CD4-positive, CD25-positive, alpha-beta regulatory T cell (primary cell): ENCODE results near the gene CSK. TPM values are rescaled to one million over a fixed set of nuclear protein-coding genes. Genes with fewer than 3 reads are reported as not detected.

Source experiments
- ATAC-seq, 2 donors: fragments of 150-1000 bp; cut with Tn5 transposase; one replicate each; pipeline ENCODE4 v1.10.0; 2021; ENCODE audit warnings: low read depth in 2 of 2, moderate number of reproducible peaks in 2 of 2, moderate library complexity in 1 of 2
- DNase-seq, 3 donors: peaks; one replicate each; pipeline versions ENCODE4 v3.0.0 to v3.0.0-alpha.2; 2012 to 2022; ENCODE audit warnings: mixed read lengths in 1 of 3
- H3K27ac ChIP-seq: one replicate; pipeline ENCODE4 v1.7.0; 2013; ENCODE audit warnings: mild to moderate bottlenecking, low read length; ENCODE audit not compliant: insufficient read depth, poor library complexity, severe bottlenecking
- H3K27me3 ChIP-seq: one replicate; pipeline ENCODE4 v1.7.0; 2013; ENCODE audit warnings: low read length; ENCODE audit not compliant: control insufficient read depth, insufficient read depth
- H3K36me3 ChIP-seq: one replicate; pipeline ENCODE4 v1.7.0; 2013; ENCODE audit warnings: mild to moderate bottlenecking, low read length, moderate library complexity; ENCODE audit not compliant: control insufficient read depth, insufficient read depth
- H3K4me1 ChIP-seq: 2 replicates; pipeline ENCODE4 v1.7.0; 2013; ENCODE audit warnings: mild to moderate bottlenecking, low read length; ENCODE audit not compliant: insufficient read depth, control insufficient read depth, poor library complexity, severe bottlenecking
- H3K4me3 ChIP-seq: one replicate; pipeline ENCODE4 v1.7.0; 2013; ENCODE audit warnings: low read depth, mild to moderate bottlenecking, low read length, moderate library complexity
- H3K9me3 ChIP-seq, 2 experiments: 1 replicate in 1 of 2; 2 replicates in 1 of 2; pipeline ENCODE4 v1.7.0; 2013; ENCODE audit warnings: low read length in 2 of 2, mild to moderate bottlenecking in 1 of 2, moderate library complexity in 1 of 2; ENCODE audit not compliant: control insufficient read depth in 2 of 2
- H3K27ac Mint-ChIP-seq, 3 donors: one replicate each; pipeline ENCODE4 v1.8.0; 2020 to 2022; ENCODE audit warnings: mild to moderate bottlenecking in 3 of 3, mixed read lengths in 3 of 3, moderate library complexity in 2 of 3
- H3K27me3 Mint-ChIP-seq: one replicate; pipeline ENCODE4 v1.8.0; 2022; ENCODE audit warnings: mild to moderate bottlenecking, mixed read lengths
- H3K36me3 Mint-ChIP-seq: one replicate; pipeline ENCODE4 v1.8.0; 2020; ENCODE audit warnings: mixed read lengths
- H3K4me1 Mint-ChIP-seq, 4 donors: one replicate each; pipeline ENCODE4 v1.8.0; 2020 to 2022; ENCODE audit warnings: mixed read lengths in 4 of 4, mild to moderate bottlenecking in 1 of 4
- H3K4me3 Mint-ChIP-seq, 4 donors: one replicate each; pipeline ENCODE4 v1.8.0; 2020 to 2022; ENCODE audit warnings: mild to moderate bottlenecking in 4 of 4, mixed read lengths in 4 of 4, moderate library complexity in 3 of 4
- H3K9me3 Mint-ChIP-seq, 7 donors: one replicate each; pipeline ENCODE4 v1.8.0; 2020 to 2022; ENCODE audit warnings: mixed read lengths in 7 of 7, mild to moderate bottlenecking in 3 of 7, moderate library complexity in 2 of 7
- polyA plus RNA-seq, 4 donors: library from polyadenylated mRNA; unstranded; fragments of 300-500 nt; fragmentation: Illumina TruSeq; gene quantifications; one replicate each; pipeline ENCODE4 v1.2.3, GENCODE V29; 2021
- total RNA-seq: library from RNA; stranded (reverse); gene quantifications from one replicate; pipeline ENCODE4 v1.2.3, GENCODE V29; 2022

CSK gene
- total and polyA plus RNA-seq, 5 donors from 2014 or later = 131 to 257 (median 148) TPM

DNA sequence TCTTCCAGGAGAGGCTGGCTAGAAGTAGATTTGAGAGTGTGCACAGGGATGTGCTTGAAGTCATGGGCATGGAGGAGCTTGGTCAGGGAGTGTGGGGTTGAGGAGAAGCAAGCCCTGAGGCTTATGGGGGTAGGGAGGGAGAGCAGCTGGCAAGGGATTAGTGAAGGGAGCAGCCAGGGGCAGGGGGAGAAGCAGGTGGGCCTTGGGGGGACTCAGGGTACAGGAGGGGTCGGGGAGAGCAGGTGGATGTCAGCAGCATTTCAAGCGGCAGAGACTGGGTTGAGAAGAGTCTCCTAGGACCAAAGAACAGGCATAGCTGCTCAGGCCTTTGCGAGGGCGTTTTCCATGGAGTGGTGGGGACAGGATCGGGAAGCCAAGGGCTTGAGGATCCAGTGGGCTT is 27.4 kb downstream of the CSK start:
- H3K4me1 Mint-ChIP-seq = peaks cover 4 to 30% (median 15%) of the 10 kb centered on the region in 4 donors
- H3K36me3 ChIP-seq = peaks cover 5% of the 10 kb centered on the region
- peak overlapping the region in 1 of 4 donors; percentile 16 for H3K4me3 Mint-ChIP-seq
- no peak overlapping the region for H3K4me3 ChIP-seq
- peak overlapping the region; percentile 67 to 96 (median 88) for H3K27ac Mint-ChIP-seq
- no peaks in the 10 kb centered on the region for H3K27me3 Mint-ChIP-seq
- ATAC-seq = no peak
- H3K9me3 ChIP-seq = no peaks in the 10 kb centered on the region
- H3K9me3 Mint-ChIP-seq = no peaks in the 10 kb centered on the region
- H3K27me3 ChIP-seq = no peaks in the 10 kb centered on the region
- H3K36me3 Mint-ChIP-seq = peaks cover under 1% of the 10 kb centered on the region
- DNase-seq = no peak
- peaks cover 4% of the 10 kb centered on the region for H3K4me1 ChIP-seq
- H3K27ac ChIP-seq = no peak overlapping the region

DNA sequence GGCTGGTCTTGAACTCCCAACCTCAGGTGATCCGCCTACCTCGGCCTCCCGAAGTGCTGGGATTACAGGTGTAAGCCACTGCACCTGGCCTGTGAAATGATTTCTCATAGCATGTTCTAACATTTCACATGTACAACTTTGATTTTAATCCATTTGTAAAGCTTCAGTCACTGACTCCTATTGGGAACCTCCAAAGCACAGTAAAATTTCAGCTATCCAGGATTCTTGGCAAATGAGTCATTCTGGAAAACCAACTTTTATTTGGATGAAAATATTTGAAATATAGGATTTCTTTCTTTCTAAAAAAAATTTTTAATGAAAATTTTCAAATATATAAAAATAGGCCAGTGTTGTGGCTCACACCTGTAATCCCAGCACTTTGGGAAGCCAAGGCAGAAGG is 28.1 kb downstream of the CSK start:
- Histone ChIP-seq H3K4me3 (no peak overlapping the region), H3K27ac (no peak overlapping the region), H3K4me1 (peaks cover 4% of the 10 kb centered on the region), H3K9me3 (no peaks in the 10 kb centered on the region), H3K36me3 (no peaks in the 10 kb centered on the region), H3K27me3 (no peaks in the 10 kb centered on the region)
- peak overlapping the region in 1 of 3 donors; percentile 31 for H3K27ac Mint-ChIP-seq
- no peaks in the 10 kb centered on the region for H3K9me3 Mint-ChIP-seq
- no peak overlapping the region for H3K4me3 Mint-ChIP-seq
- H3K36me3 Mint-ChIP-seq = no peaks in the 10 kb centered on the region
- H3K27me3 Mint-ChIP-seq = no peaks in the 10 kb centered on the region
- DNase-seq = no peak
- no peak for ATAC-seq
- peaks cover under 1 to 27% (median 13%) of the 10 kb centered on the region in 4 donors for H3K4me1 Mint-ChIP-seq

DNA sequence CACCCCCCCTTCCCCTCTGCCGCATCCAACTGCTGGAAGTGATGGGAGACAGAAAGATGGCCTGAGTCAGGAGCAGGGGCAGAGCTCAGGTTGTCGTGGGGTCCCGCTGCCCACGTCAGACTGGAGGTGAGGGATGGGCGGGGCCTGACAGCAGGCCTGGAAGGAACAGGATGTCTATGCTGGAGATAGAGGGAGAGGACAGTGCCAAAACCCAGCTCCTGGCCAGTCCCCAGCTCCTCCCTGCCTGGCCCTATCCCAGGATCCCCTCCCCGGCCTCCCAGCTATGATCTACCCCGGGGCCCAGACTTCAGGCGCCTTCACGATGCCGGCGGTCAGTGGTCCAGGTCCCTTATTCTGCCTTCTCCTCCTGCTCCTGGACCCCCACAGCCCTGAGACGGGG is 30.7 kb downstream of the CSK start, which contains the start of gene LMAN1L:
LMAN1L (plus strand) TSS at position 303 of the 400 bp plus-strand sequence; CDS start at position 323, 20 bp downstream.
- no peak for DNase-seq
- H3K36me3 Mint-ChIP-seq = no peaks in the 10 kb centered on the region

DNA sequence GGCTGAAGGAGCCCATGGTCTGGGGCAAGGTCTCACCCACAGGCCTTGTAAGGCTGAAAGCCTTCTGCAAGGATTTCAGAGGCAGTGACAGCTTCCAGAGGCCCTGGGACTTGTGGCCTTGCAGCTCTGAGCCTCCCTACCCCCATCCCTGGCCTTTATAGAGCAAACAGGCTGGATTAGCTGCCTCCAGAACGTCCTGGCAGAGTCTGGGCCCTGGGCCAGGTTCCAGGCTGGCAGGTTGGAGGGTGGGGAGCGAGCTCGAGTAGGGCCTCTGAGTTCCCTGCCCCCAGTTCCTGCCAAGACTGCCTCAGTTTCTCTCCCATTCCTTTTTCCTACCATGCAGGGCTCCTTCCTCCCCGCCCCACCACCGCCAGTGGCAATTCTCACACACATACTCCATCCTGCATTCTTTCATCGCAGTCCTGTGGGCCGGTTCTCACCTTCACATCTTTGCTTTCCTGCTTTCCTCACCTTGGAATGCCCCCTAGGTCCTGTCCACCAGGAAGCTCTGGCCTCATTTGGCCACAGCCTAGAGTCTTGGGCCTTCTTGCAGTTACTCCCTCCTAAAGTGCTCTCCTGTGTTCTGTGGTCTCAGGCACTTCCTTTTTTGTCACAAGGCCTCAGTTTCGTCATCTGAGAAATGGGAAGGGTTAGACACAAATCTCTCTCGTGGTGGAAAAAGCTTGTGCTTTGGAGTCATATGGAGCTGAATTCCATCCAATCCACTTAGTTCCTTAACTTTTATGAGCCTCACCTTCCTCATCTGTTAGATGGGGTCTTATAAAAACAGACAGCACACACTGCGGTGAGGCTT is 33.4 kb downstream of the CSK start:
- H3K27ac ChIP-seq = no peak overlapping the region
- H3K27ac Mint-ChIP-seq = no peak overlapping the region
- peaks cover 0 to 9% (median 6%) of the 10 kb centered on the region in 4 donors for H3K4me1 Mint-ChIP-seq
- H3K4me3 Mint-ChIP-seq = peak overlapping the region in 1 of 4 donors; percentile 84
- no peaks in the 10 kb centered on the region for H3K36me3 ChIP-seq
- H3K27me3 Mint-ChIP-seq = peaks cover 4% of the 10 kb centered on the region
- H3K4me1 ChIP-seq = peaks cover 4% of the 10 kb centered on the region
- H3K9me3 Mint-ChIP-seq = no peaks in the 10 kb centered on the region
- DNase-seq (no peak), ATAC-seq (no peak)
- H3K4me3 ChIP-seq = no peak overlapping the region
- no peaks in the 10 kb centered on the region for H3K9me3 ChIP-seq
- no peaks in the 10 kb centered on the region for H3K27me3 ChIP-seq
- H3K36me3 Mint-ChIP-seq = no peaks in the 10 kb centered on the region

More for the DNA sequence above, 30.7 kb downstream of the CSK start, which contains the start of gene LMAN1L:
- Mint-ChIP-seq H3K4me1 (peaks cover 0 to 17% (median 8%) of the 10 kb centered on the region in 4 donors), H3K27ac (peak within 1 kb of the TSS in 1 of 3 donors; percentile 46), H3K9me3 (no peaks in the 10 kb centered on the region), H3K4me3 (no peak within 1 kb of the TSS), H3K27me3 (peaks cover 4% of the 10 kb centered on the region)
- Histone ChIP-seq H3K36me3 (no peaks in the 10 kb centered on the region), H3K27ac (no peak within 1 kb of the TSS), H3K4me1 (no peaks in the 10 kb centered on the region), H3K4me3 (no peak within 1 kb of the TSS), H3K27me3 (no peaks in the 10 kb centered on the region), H3K9me3 (no peaks in the 10 kb centered on the region)
- ATAC-seq = no peak

DNA sequence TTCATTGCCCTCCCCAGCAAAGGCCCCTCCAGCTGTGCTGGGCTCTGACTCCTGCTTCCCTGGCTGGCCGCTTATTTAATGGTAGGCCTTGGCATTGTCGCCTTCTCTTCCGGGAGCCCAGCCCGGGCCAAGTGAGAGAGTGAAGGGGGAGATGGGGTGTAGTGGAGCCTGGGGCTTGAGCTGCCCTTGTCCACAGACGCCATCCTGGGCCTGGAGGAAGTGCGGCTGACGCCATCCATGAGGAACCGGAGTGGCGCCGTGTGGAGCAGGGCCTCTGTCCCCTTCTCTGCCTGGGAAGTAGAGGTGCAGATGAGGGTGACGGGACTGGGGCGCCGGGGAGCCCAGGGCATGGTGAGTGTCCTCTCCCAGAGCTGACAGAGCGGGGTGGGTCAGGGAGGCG is 34.1 kb downstream of the CSK start:
- H3K27ac ChIP-seq = no peak overlapping the region
- H3K27me3 ChIP-seq = no peaks in the 10 kb centered on the region
- peaks cover 4% of the 10 kb centered on the region for H3K4me1 ChIP-seq
- Mint-ChIP-seq H3K4me3 (peak overlapping the region in 1 of 4 donors; percentile 51), H3K27me3 (peaks cover 4% of the 10 kb centered on the region), H3K36me3 (no peaks in the 10 kb centered on the region), H3K9me3 (no peaks in the 10 kb centered on the region), H3K4me1 (peaks cover 0 to 9% (median 6%) of the 10 kb centered on the region in 4 donors), H3K27ac (no peak overlapping the region)
- no peak overlapping the region for H3K4me3 ChIP-seq
- no peak for ATAC-seq
- no peak for DNase-seq
- H3K9me3 ChIP-seq = no peaks in the 10 kb centered on the region
- no peaks in the 10 kb centered on the region for H3K36me3 ChIP-seq

DNA sequence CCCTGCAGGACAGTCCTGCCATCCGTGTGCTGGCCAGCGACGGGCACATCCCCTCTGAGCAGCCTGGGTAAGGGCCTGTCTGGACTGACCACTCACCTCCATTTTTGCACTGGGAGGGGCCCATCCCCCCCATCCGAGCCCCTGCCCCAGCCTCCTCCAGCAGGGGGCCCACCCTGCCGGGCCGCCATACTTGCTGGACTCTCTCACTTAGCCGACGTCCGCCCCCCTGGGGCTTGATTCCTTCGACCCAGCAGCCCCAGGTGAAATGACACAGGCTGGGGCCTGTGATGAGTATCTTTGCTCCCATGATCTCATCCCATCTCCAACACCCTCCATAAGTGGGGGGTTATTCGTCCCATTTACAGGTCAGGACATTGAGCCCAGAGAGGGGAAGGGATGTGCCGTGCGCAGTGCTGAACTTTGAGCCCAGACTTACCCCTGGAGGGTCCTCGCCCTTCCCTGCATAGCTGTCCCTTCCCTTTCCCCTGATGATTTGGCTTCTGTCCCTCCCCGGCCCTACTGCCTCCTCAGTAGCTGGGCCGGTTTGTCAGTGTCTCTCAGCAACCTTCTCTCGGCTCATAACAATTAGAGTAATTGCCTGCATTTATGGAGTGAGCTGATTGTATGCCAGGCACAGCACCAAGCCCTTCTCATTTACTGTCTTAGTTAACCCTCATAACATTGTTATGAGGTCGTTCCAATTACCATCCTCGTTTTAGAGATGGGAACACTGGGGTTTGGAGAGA is 34.9 kb downstream of the CSK start:
- no peak for ATAC-seq
- Mint-ChIP-seq H3K36me3 (no peaks in the 10 kb centered on the region), H3K4me3 (no peak overlapping the region), H3K9me3 (no peaks in the 10 kb centered on the region), H3K4me1 (peaks cover 0 to 9% (median 6%) of the 10 kb centered on the region in 4 donors), H3K27ac (peak overlapping the region in 2 of 3 donors; percentile 71 to 90), H3K27me3 (peaks cover 4% of the 10 kb centered on the region)
- Histone ChIP-seq H3K27ac (no peak overlapping the region), H3K4me1 (peaks cover 4% of the 10 kb centered on the region), H3K9me3 (no peaks in the 10 kb centered on the region), H3K36me3 (no peaks in the 10 kb centered on the region), H3K27me3 (no peaks in the 10 kb centered on the region), H3K4me3 (no peak overlapping the region)
- no peak for DNase-seq

DNA sequence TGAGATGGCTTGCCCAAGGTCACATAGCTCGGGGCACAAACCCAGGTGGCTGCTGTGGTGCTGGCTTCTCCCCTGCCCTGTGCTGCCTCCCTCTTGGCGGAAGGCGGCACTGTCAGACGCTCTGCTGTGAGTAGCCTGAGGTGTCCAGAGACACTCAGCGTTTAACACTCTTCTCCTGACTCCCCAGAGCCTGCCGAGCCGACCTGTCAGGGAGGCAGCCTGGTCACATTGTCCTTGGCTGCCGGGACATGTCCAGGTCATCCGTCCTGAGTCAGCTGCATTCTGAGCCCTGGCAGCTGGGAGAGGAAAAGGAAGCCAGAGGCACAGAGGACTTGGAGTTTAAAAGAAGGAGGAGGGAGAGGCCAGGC is 35.5 kb downstream of the CSK start:
- Mint-ChIP-seq H3K36me3 (no peaks in the 10 kb centered on the region), H3K9me3 (no peaks in the 10 kb centered on the region), H3K27ac (no peak overlapping the region), H3K4me3 (no peak overlapping the region), H3K4me1 (peaks cover 0 to 9% (median 6%) of the 10 kb centered on the region in 4 donors), H3K27me3 (peaks cover 4% of the 10 kb centered on the region)
- ATAC-seq = no peak
- Histone ChIP-seq H3K36me3 (no peaks in the 10 kb centered on the region), H3K4me3 (no peak overlapping the region), H3K4me1 (peaks cover 4% of the 10 kb centered on the region), H3K9me3 (no peaks in the 10 kb centered on the region), H3K27ac (no peak overlapping the region), H3K27me3 (no peaks in the 10 kb centered on the region)
- DNase-seq = no peak
